GM12874 (cell line): Measurements from ENCODE around the gene PIMREG.

Source experiments
- CTCF ChIP-seq: IDR thresholded peaks from 2 replicates; pipeline ENCODE4 v1.5.1; 2011; ENCODE audit warnings: low read depth, mild to moderate bottlenecking, control low read depth, low read length, moderate library complexity; ENCODE audit not compliant: insufficient read depth

The PIMREG gene

GRCh38 chr17:6483507-6483906, 39.3 kb downstream of the PIMREG start:
- TF ChIP-seq CTCF, result no peak

GRCh38 chr17:6485646-6486412, 41.6 kb downstream of the PIMREG start:
- TF ChIP-seq CTCF, result no peak

DNA sequence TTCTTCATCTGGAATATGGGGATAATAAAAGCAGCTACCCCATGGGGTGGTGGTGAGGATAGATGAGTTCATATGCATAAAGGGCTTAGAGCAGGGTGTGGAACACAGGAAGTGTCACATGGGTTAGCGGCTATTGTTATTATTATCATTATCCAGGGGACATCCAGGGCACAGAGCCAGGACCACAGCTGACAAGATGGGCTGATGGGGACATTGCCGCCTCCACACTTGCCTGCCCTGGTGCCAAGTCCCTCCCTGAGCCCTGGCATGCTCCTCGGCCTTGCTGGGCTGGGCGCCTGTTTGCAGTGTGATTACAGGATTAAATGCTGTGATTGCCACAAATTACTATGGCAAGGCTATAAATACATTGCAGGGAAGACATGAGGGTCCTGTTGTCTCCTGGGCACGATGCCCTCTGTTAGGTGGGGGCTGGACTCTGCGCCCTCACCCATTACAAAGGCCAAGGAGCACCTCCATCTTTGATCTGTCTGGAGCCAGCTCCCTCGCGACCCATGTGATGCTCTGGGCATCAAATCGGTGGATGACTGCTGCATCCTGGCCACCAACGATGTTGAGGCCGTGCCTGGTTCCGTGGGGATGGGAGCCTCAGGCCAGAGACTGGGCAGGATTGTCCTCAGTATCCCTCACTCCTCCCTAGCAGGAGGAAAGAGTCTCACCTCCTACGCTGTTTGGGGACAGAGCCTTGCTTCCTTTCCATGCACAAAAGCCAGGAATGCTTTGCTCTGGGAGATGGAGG, 43.2 kb downstream of the PIMREG start:
- TF ChIP-seq CTCF, result no peak

- TF ChIP-seq CTCF, result no peak
These were observed 43.8 kb downstream of the PIMREG start for GRCh38 chr17:6488008-6488539.

DNA sequence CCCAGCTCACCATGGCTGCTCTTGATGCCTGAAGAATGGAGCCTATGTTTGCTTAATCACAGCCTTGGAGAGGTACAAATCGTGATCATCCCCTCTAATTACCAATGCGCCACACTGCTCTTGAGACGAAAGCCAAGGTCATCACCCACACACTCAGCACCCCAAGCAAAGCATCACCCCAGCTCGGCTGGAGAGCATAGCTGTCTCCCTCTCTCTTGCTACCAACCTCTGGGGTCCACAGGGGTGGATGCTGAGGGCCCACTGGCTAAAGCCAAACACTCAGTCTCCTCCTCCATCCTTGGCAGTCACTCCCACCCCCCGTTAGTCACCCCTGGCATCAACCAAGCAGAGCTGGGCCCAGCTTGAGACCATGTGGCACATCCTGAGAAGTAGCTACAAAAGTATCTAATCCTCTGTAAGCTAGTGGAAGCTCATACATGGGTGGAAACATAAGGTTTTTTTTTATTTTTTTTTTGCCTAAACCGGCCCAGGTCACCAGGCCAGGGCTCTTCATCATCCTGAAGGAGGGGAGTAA, 44.8 kb downstream of the PIMREG start:
- TF ChIP-seq CTCF, result no peak

GRCh38 chr17:6491071-6491700, 46.9 kb downstream of the PIMREG start:
- TF ChIP-seq CTCF, result no peak
